SKM-1 treated with dmso at 0.1 percent for 144 hours (cell line): ENCODE measurements around the gene ATG4B.

ENCODE experiments used
- DNase-seq: peaks from one replicate; lab custom pipeline; 2025; ENCODE audit not compliant: unreplicated experiment; lab: John Stamatoyannopoulos, UW

The ATG4B gene

GRCh38 chr2:241637795-241638660 is 535 bp downstream of the ATG4B start:
- peak; percentile 22 for DNase-seq

GRCh38 chr2:241638940-241639339 is 1.4 kb downstream of the ATG4B start:
- no peak for DNase-seq

GRCh38 chr2:241639385-241639784 is 1.9 kb downstream of the ATG4B start:
- DNase-seq: no peak

DNA sequence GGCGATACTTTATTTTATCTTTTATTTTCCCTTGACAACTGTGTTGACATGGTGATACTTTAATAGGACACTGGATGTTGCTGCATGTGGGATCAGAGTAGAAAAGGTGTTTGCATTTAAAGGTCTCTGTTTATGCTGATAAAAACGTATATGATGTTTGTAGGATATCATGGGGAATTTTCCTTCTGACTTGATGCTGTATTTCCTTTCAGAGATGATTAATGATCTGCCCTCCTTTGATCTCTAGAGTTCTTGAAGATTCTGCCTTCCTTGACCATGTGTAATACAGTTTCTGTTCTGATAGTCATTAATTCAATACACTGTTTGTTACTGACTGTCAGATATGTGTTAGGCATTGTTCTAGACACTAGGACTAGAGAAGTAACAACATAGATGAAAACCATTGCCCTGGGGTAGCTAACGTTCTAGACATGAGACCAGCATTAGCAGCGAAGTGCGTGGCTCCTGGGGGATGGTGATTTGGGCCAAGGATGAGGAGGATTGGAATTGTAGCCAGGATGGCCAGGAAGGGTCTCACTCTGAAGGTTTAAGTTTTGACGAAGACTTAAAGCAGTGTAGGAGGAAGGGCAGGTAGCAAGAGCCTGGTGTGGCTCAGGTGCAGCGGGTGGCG is 2.8 kb downstream of the ATG4B start:
- no peak for DNase-seq

GRCh38 chr2:241641631-241642030 is 4.1 kb downstream of the ATG4B start:
- no peak for DNase-seq

DNA sequence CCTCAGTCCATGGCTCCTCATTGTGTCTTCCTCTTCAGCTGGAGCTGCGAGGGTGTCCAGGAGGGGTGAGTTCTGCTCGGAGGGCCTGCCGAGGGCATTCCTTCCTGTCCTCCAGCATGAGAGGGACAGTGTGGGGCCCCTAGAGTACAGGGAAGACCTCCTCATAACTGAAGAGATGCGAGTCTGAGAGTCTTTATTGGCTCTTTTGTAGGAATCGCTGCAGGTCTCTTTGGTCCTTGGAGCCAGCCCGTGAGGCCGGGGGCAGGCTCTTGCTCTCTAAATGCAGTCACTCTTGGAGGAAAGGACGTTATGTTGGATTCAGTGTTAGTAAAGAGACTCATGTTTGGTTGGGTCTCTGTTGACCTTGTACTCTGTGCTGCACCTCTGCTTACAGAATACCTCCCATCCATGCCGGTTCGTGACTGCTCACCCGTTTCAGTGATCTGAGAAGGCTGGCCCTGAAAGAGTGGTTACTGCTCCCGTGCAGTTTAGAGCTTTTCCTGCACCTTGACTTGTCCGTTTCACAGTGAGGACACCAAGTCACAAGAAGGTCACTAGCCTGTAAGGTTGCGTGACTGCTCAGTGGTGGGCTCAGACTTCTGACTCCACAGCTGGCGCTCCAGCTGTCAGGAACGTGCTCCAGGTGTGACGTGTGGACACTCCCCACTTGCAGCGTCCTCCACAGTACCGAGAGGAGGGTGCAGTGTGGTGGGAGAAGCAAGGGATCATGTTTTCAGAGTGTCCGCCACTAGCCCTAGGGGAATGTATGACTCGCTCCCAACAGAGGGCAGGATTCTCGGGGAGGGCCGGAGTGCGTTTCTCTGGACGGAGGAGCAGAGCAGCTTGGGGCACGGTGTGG is 7.8 kb downstream of the ATG4B start:
- no peak for DNase-seq

DNA sequence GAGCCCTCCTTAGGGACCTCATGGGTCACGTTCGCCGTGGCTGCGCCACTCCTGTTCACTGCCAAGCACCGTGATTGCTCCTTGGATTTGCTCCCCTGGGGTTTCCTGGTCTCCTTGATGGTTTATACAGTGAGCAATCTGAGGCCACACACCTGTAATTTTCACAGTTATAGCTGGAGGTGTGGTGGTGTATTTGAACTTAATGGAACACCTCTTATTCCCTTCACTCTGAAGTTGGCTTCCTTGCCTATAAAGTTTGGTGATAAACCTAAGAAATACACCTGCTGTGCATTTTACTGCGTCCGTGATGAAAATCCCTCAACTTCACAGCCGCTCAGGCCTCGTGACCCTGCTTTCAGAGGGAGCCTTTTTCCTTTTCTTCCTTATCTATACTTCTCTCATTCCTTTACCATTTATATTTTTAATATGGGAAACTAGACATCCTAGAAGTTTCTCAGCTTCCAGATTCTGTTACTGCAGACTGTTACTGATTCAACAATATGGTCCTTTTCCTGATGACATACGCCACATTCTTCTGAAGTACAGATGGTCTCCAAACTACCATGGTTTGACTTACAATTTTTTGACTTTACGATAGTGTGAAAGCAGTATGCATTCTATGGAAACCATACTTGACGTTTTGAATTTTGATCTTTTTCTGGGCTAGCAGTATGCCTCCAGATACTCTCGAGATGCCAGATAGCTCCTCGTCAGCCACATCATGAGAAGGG is 8.6 kb downstream of the ATG4B start:
- no peak for DNase-seq

DNA sequence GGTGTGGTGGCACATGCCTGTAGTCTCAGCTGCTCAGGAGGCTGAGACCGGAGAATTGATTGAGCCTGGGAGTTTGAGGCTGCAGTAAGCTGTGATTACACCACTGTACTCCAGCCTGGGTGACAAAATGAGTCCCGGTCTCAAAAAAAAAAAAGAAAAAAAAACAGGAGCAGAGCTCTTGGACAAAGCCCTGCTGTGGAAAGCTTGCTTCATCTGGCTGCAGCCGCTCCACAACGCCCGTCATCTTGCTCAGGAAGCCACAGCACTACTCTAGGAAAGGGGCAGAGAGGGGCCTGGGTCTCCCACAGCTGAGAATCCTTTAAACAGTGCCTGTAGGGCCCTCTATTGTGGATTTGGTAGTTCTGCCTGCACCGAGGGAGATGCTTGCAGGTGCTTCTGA is 11.0 kb downstream of the ATG4B start:
- DNase-seq: no peak

- no peak for DNase-seq
Observed at GRCh38 chr2:241649404-241649803, 11.9 kb downstream of the ATG4B start.

GRCh38 chr2:241649927-241650326 is 12.4 kb downstream of the ATG4B start:
- DNase-seq: no peak

- DNase-seq: no peak
Observed at GRCh38 chr2:241652142-241652541, 14.6 kb downstream of the ATG4B start.

DNA sequence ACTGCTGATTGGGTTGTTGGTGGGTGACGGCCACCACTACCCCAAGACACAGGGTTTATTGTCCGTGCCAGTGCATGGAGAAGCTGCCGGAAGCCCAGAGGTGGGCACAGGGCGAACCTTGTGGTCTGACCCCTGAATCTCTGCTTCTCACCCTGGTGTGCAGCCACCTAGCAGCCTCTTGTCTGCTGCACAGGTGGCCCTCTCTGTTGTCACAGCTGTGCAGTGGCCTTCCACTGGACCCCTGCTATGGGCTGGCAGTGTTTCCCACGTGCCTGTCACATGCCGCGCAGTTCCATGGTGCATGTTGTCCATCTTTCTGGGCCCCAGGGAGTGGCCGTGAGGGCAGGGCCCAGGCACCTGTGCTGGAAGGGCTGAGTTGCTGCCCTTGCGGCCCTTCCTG is 15.2 kb downstream of the ATG4B start:
- no peak for DNase-seq

GRCh38 chr2:241653210-241653750 is 15.8 kb downstream of the ATG4B start:
- no peak for DNase-seq

- DNase-seq: no peak
Observed at GRCh38 chr2:241654551-241654950, 17.1 kb downstream of the ATG4B start.

DNA sequence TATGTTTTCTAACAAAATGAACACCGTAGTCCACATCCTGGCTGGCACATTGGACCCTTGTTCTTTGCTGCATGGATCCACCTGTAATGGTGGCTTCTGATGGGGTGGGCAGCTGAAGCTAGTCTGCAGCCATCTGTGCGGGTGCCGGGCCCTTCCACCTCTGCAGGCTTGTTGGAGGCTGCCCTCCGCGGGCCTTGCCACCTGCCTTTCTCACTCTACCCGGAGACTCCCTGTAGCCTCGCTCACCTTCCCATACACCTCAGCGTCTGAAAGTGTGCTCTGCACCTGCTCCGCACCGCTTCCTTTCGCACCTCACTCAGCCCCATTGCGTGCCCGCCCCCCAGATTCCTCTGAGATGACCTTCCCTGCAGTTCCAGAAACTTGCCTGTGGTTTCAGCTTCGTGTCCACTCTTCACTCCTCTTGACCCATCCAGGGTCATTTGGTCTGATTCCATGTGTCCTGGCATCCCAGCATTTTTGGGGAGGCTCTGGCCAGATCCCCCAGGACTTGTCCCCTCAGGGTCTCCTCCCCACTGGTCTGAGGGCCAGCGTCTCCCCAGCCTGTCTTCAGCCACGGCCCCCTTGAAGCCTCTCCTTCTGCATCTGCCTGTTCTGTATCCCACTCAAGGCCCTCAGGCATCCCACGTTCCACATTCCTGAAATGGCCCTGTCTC is 18.2 kb downstream of the ATG4B start:
- no peak for DNase-seq

DNA sequence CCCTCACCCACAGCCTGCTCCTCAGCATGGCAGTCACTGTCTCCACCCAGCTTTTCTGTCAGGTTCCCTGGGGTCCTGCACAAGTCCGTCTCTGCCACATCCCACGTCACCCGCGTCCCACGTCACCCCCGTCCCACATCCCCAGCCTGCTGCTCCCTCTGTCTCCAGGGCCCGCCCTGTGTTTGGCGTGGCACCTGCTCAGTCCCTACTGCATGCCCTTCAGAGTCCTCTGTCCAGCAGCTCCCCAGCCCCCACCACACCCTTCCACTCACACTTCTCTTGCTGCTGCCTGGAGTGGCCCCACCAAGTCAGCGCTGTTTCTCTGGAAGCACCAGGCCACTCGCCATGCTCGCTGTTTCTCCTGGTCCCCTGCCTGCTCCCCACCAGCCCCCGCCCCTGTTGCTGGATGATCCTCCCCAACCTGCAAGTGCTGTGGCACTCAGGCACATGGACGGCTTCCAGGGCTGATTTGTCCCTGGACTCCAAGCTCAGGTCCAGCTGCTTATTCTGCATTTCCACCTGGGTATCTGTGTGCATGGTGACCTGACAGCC is 18.8 kb downstream of the ATG4B start:
- DNase-seq: no peak

DNA sequence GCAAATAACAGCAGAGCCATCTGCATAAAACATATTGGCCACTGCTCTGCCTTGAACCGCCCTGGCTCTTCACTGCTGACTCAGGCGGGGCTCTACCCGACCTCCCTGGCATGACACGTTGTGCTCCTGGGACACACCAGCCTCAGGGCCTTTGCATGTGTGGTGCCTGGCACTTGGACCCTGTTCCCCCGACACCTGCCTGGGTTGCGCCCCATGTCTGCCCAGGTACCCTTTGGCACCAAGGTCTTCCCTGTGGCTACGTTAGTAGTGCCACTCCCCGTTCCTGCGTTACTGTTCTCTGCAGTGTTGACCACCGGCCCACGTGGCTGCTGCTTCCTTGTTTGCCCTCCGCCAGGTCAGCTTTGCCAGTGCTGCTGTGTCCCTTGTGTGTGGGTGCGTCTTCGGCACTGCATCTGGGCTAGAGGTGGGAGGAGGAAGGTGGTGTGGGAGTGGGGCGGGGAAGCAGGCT is 20.3 kb downstream of the ATG4B start:
- DNase-seq: no peak

- DNase-seq: no peak
Observed at GRCh38 chr2:241658296-241658695, 20.8 kb downstream of the ATG4B start.

- DNase-seq: peak; percentile 17
Observed at GRCh38 chr2:241659150-241659739, 21.8 kb downstream of the ATG4B start.
